SK-N-SH treated with all-trans-retinoic acid at 6 μM for 48 hours (cell line): ENCODE results near the gene BRPF1.

Experiments
- ARNTL ChIP-seq: fragments of 450-650 bp; formaldehyde crosslinking; IDR thresholded peaks from 2 replicates; pipeline ENCODE4 v1.5.0; 2020; ENCODE audit warnings: low read depth, mild to moderate bottlenecking, moderate library complexity, borderline replicate concordance
- BACH2 ChIP-seq: fragments of 250-450 bp; sonication (Bioruptor Pico); IDR thresholded peaks from 2 replicates; pipeline ENCODE4 v1.9.0; 2021; ENCODE audit warnings: mild to moderate bottlenecking, borderline replicate concordance
- ESRRG ChIP-seq: fragments of 250-450 bp; sonication (Bioruptor Pico); IDR thresholded peaks from 2 replicates; pipeline ENCODE4 v1.6.1; 2021; ENCODE audit warnings: mild to moderate bottlenecking
- SNAI2 ChIP-seq: fragments of 250-450 bp; sonication (Bioruptor Pico); IDR thresholded peaks from 2 replicates; pipeline ENCODE4 v1.5.0; 2020; ENCODE audit warnings: mild to moderate bottlenecking, moderate library complexity
- TOX ChIP-seq: fragments of 250-450 bp; sonication (Bioruptor Pico); IDR thresholded peaks from 2 replicates; pipeline ENCODE4 v1.8.0; 2021; ENCODE audit warnings: mild to moderate bottlenecking, moderate library complexity, borderline replicate concordance
- ZC3H10 ChIP-seq: fragments of 250-450 bp; sonication (Bioruptor Pico); IDR thresholded peaks from 2 replicates; pipeline ENCODE4 v1.5.1; 2021; ENCODE audit warnings: mild to moderate bottlenecking, moderate library complexity
- ZFP3 ChIP-seq: fragments of 250-450 bp; sonication (Bioruptor Pico); IDR thresholded peaks from 2 replicates; pipeline ENCODE4 v1.5.0; 2020; ENCODE audit warnings: mild to moderate bottlenecking, moderate library complexity
- ZFP30 ChIP-seq: fragments of 450-650 bp; formaldehyde crosslinking; IDR thresholded peaks from 2 replicates; pipeline ENCODE4 v1.5.0; 2022; ENCODE audit warnings: mild to moderate bottlenecking, moderate library complexity
- ZNF565 ChIP-seq: fragments of 450-650 bp; formaldehyde crosslinking; conservative IDR thresholded peaks from 2 replicates; pipeline ENCODE4 v1.5.0; 2020; ENCODE audit warnings: low read depth, mild to moderate bottlenecking, moderate library complexity
- ZNF70 ChIP-seq: fragments of 450-650 bp; formaldehyde crosslinking; IDR thresholded peaks from 2 replicates; pipeline ENCODE4 v1.5.0; 2020; ENCODE audit warnings: mild to moderate bottlenecking, moderate library complexity
- ZNF8 ChIP-seq: fragments of 450-650 bp; formaldehyde crosslinking; IDR thresholded peaks from 2 replicates; pipeline ENCODE4 v1.5.0; 2020; ENCODE audit warnings: mild to moderate bottlenecking, moderate library complexity
- TF ChIP-seq, protein P1 (sequence below): fragments of 250-450 bp; sonication (Bioruptor Pico); IDR thresholded peaks from 2 replicates; pipeline ENCODE4 v1.8.0; 2021; ENCODE audit warnings: low read depth, mild to moderate bottlenecking, moderate library complexity, borderline replicate concordance
- TF ChIP-seq, protein P2 (sequence below): fragments of 250-450 bp; sonication (Bioruptor Pico); IDR thresholded peaks from 2 replicates; pipeline ENCODE4 v1.8.0; 2020; ENCODE audit warnings: mild to moderate bottlenecking, moderate library complexity, borderline replicate concordance
- TF ChIP-seq, protein P3 (sequence below): fragments of 250-450 bp; sonication (Bioruptor Pico); IDR thresholded peaks from 2 replicates; pipeline ENCODE4 v1.5.1; 2021; ENCODE audit warnings: mild to moderate bottlenecking, moderate library complexity

DNA sequence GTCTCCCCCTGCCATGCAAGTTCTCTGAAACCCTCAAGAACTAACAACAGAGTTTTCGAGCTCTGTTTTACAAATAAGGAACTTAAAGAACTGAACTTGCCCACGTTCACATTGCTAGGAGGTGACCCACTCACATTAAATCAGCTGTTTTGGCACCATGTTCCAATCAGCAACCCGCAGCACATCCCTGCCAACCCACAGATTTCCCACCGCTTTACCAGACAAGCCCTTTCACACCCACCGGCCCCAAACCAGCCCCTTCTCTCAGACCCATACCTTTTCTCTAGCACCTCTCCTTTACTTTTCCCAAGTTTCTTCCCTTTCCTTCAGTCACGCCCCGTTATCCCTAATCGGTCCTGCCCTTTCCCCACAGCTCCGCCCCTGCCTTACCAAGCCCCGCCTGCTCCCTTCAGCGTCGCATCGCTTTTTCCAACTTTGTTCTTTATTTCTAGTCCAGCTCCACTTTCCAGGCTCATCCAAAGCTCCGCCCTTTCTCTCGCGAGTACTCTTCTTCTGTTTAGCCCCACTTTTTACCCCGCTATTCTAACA is 804 bp upstream of the BRPF1 start:
- TF ChIP-seq BACH2 (no peak), ZFP30 (CRISPR knock-in tag) (no peak), SNAI2 (no peak), ZNF70 (CRISPR knock-in tag) (no peak), ZFP3 (CRISPR knock-in tag) (no peak), ZC3H10 (CRISPR knock-in tag) (no peak), ESRRG (CRISPR knock-in tag) (no peak), ARNTL (CRISPR knock-in tag) (no peak), ZNF565 (CRISPR knock-in tag) (no peak), ZNF8 (CRISPR knock-in tag) (no peak), TOX (no peak)
- TF ChIP-seq, protein P1, sequence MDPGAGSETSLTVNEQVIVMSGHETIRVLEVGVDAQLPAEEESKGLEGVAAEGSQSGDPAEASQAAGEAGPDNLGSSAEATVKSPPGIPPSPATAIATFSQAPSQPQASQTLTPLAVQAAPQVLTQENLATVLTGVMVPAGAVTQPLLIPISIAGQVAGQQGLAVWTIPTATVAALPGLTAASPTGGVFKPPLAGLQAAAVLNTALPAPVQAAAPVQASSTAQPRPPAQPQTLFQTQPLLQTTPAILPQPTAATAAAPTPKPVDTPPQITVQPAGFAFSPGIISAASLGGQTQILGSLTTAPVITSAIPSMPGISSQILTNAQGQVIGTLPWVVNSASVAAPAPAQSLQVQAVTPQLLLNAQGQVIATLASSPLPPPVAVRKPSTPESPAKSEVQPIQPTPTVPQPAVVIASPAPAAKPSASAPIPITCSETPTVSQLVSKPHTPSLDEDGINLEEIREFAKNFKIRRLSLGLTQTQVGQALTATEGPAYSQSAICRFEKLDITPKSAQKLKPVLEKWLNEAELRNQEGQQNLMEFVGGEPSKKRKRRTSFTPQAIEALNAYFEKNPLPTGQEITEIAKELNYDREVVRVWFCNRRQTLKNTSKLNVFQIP (CRISPR knock-in tag) = no peak
- TF ChIP-seq, protein P2, sequence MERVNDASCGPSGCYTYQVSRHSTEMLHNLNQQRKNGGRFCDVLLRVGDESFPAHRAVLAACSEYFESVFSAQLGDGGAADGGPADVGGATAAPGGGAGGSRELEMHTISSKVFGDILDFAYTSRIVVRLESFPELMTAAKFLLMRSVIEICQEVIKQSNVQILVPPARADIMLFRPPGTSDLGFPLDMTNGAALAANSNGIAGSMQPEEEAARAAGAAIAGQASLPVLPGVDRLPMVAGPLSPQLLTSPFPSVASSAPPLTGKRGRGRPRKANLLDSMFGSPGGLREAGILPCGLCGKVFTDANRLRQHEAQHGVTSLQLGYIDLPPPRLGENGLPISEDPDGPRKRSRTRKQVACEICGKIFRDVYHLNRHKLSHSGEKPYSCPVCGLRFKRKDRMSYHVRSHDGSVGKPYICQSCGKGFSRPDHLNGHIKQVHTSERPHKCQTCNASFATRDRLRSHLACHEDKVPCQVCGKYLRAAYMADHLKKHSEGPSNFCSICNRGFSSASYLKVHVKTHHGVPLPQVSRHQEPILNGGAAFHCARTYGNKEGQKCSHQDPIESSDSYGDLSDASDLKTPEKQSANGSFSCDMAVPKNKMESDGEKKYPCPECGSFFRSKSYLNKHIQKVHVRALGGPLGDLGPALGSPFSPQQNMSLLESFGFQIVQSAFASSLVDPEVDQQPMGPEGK = no peak
- TF ChIP-seq, protein P3, sequence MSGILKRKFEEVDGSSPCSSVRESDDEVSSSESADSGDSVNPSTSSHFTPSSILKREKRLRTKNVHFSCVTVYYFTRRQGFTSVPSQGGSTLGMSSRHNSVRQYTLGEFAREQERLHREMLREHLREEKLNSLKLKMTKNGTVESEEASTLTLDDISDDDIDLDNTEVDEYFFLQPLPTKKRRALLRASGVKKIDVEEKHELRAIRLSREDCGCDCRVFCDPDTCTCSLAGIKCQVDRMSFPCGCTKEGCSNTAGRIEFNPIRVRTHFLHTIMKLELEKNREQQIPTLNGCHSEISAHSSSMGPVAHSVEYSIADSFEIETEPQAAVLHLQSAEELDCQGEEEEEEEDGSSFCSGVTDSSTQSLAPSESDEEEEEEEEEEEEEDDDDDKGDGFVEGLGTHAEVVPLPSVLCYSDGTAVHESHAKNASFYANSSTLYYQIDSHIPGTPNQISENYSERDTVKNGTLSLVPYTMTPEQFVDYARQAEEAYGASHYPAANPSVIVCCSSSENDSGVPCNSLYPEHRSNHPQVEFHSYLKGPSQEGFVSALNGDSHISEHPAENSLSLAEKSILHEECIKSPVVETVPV = no peak
